Measurements from ENCODE around the gene CEP112.

The CEP112 gene

DNA sequence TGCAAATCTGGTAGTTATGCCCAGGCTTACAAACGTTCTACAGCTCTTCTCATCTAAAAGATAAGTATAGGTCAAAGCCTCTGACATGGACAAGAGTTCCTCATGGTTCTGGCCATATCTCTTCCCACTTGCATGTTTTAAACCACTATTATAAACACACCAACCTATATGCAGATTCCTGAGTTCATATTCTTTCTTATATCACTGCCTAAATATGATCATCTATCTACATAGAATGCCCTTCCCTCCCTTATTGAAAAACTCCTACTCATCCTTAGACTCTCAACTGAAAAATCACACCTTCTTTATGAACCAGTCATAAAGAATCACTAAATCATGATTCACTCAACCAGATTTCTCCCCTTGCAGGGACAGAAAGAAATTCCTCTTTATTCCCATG lies 128.2 kb downstream of the CEP112 start:
- DNase-seq (ENCODE audit: low spot score): no peak

DNA sequence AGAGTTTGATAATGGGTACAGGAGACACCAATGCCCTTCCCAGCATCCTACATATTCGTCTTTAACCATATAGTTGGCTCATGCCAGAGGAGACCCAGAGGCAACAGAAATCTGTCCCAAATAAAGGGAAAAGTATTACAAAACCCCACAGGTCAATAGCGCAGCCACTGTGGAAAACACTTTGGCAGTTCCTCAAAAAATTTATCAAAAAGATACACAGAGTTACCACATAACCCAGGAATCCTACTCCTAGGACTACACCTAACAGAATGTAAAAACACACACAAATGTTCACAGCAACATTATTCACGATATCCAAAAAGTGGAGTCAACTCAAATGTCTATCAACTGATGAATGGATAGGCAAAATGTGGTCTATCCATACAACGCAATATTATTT lies 135.8 kb downstream of the CEP112 start:
- DNase-seq (ENCODE audit: low spot score): no peak

DNA sequence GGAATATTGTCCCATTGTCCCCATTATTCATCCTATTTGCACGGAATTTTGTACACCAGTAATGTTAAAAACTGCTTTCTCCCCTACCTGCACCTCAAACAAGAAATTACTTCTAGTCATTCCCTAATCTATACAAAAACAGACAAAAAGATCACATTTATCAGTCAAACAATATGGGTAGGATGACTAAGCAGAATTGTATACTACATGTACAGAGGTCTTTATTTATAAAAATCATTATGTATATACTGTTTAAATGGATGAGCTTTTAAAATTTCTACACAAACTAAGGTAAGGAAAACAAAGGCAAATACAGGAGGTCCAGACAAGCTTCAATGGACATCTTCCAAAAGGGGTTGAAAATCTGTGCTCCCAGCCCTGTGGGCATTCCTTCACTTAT lies 137.7 kb downstream of the CEP112 start:
- DNase-seq (ENCODE audit: low spot score): no peak

DNA sequence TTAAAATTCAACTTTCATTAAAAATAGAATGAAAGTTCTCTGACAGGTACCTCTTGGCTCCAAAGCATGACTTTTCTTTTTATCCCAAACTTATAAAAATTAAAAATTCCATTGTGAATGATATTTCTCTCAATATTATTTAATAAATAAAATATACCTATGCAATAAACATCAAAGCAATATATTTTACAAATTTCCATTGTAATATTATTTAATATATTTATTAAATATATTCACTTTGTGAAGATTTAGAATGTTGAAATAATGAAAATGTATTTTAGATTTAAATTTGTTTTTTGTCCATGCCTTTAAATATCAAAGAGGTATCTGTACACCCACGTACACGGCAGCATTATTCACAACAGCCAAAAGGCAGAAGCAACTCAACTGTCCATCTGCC lies 147.8 kb downstream of the CEP112 start:
- no peak for DNase-seq (ENCODE audit: low spot score)

DNA sequence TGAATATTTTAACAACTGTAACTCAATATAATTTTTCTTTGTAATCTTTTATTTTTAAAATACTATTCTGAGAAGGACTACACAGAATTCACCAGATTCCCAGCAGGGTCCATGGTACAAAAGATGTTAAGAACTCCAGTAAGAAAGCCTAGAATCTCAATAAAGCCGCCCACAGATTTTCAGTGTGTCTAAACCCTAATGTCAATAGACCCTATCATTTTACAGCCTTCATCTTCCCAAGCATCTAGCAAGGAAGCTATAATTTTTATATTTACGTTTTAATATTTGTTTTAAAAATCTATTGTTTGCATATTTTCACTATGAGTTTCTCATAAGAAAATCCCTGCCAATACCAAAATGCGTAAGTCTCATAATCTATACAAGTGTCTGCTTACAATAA lies 148.5 kb downstream of the CEP112 start:
- no peak for DNase-seq (ENCODE audit: low spot score)

DNA sequence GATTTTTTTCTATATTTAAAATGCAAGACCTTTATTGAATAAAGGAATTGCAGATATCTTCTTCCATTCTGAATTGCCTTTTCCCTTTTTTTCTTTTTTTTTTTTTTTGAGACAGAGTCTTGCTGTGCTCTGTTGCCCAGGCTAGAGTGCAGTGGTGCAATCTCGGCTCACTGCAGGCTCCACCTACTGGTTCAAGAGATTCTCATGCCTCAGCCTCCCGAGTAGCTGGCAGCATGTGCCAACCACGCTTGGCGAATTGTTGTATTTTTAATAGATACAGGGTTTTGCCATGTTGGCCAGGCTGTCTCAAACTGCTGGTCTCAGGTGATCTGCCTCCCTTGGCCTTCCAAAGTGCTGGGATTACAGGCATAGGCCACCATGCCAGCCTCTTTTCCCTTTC lies 151.5 kb downstream of the CEP112 start:
- no peak for DNase-seq (ENCODE audit: low spot score)

DNA sequence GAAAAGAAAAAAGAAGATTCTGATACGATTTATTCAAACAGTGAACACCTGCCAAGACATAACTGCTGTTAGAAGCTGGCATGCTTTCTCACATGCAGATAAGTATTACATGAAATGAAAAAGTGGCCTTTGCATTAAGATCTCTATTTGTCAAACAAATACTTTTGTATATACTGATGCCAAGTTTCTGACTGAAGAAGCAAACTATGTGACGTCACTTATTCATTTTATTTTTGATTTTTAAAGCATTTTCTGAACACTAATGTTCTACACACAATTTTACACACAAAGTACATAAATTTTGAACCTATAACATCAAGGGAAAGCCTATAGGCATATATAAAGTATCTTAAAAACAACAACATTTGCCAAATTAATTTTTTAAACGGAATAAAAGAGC lies 153.8 kb downstream of the CEP112 start:
- DNase-seq (ENCODE audit: low spot score): no peak

DNA sequence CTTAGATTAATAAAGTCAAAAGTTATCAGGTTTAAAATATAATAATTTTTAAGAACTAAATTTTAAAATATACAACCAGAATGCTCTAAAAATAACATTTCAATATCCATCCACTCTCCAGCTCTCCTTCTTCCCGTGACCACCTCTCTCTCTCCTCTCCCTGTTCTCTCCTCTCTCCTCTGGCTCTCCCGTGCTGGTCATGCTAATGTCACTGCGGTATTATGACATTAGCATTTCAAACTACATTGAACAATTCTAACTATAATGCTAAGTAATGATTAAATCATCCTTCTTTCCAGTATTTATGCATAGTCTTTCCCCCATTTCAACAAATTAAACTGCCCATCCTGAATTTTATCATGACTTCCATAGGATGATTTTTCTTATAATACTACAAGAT lies 154.7 kb downstream of the CEP112 start:
- DNase-seq (ENCODE audit: low spot score): no peak

DNA sequence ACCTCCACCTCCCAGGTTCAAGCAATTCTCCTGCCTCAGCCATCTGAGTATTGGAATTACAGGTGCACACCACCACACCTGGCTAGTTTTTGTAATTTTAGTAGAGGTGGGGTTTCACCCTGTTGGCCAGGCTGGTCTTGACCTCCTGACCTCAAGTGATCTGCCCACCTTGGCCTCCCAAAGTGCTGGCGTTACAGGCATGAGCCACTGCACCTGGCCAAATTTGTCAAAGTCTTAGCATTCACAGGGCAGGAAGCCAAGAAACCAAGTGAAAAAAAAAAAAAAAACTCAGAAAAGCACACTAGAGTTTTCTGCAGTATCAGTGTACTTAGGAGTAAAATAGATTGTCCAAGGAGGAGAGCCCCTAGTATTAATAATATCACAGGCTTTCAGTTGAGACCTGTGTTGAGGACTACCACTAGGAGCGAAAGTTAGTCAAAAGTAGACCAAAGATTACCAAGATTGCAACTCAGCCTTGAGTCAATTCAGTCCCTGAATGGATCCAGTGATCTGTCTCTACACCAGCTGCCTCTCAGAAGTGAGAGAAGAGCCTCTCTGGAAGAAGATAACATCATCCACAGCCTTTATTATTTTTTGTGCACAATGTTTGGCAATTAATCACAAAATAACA lies 159.7 kb downstream of the CEP112 start:
- no peak for DNase-seq (ENCODE audit: low spot score)

DNA sequence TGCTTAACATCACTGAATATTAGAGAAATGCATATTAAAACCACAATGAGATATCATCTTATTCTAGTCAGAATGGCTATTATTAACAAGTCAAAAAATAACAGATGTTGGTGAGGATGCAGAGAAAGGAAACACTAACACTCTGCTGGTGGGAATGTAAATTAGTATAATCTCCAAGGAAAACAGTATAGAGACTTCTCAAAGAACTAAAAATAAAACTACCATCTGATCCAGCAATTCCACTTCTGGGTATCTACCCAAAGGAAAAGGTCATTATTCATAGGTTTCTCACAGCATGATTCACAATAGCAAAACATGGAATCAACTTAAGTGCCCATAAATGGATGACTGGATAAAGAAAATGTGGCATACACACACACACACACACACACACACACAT lies 166.4 kb downstream of the CEP112 start:
- no peak for DNase-seq (ENCODE audit: low spot score)

DNA sequence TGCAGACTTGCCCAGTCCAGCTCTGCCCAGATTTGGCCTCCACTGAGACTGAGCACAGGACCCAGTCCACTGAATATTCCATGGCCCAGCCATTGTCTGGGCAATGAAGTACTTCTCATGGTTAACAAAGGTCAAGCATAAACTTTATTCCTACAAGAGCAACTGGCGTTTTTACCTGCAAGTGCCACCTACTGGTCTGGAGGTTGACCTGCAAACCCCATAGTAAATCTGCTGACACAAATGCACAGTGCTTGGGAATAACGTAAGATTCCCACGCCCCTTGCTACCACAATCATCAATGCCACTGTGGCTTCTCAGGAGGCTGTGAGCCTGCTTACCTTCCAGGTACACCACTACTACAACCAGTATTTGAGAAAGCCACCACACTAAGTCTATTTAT lies 170.2 kb downstream of the CEP112 start:
- DNase-seq (ENCODE audit: low spot score): no peak

DNA sequence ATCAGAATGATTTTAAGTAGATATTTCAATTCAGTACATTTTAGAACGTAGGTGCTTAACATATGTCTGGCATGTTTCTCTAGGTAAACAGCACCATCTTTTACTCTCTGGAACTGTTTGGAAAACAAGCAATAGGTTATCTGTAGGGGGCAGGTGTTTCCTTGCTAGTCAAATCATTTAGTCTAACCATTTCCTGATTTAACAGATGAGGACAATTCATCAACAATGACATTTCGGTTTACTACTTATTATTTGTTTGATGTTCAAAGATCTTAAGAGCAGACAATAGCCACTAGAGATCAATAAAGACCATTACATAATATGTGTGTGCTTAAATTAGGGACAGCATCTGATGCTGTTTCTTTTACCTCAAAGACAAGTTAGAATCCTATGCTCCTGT lies 173.1 kb downstream of the CEP112 start:
- no peak for DNase-seq (ENCODE audit: low spot score)

DNA sequence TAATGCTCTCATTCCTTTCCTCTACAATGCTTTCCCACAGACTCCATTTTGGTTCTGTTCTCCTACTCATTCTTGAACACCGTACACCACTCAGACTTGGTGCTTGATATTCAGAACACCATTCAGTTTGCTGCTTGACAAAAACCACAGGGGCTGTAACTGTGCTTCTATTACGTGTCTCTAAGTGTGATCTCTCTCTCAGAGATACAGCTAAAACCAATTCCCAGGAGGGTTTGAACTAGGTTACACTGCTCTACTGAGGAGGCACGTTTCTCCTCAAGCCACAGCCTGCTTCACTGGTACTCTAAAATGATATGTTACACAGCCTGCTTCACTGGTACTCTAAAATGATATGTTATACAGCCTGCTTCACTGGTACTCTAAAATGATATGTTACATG lies 175.7 kb downstream of the CEP112 start:
- DNase-seq (ENCODE audit: low spot score): no peak

DNA sequence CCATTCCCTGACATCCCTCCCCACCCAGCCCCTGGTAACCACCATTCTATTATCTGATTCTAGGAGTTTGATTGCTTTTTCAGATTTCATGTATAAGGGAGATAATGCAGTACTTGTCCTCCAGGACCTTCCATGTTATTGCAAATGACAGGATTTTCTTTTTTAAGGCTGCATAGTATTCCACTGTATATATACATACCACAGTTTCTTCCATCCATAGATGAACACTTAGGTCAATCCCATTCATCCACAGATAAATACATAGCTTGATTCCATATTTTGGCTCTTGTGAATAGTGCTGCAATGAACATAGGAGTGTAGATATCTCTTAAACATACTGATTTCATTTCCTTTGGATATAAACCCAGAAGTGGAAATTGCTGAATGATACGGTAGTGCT lies 183.3 kb downstream of the CEP112 start:
- no peak for DNase-seq (ENCODE audit: low spot score)

DNA sequence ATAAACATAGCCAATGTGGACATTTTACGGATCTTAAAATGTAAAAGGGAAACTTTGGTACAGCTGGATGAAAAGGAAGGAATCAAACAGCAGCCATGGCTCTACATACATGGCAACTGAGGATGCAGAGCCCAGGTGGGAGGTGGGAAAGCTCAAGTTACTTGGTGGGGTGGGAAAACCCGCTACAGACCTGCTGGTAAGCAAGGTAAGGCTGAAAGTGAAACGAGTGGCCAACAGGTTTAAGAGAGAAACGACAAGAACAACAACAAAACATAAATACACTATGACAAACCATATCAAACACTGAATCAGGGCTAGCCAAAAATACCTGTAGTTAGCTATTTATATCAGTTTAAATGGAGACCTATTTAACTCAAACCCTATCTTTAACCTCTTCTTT lies 185.3 kb downstream of the CEP112 start:
- DNase-seq (ENCODE audit: low spot score): no peak

DNA sequence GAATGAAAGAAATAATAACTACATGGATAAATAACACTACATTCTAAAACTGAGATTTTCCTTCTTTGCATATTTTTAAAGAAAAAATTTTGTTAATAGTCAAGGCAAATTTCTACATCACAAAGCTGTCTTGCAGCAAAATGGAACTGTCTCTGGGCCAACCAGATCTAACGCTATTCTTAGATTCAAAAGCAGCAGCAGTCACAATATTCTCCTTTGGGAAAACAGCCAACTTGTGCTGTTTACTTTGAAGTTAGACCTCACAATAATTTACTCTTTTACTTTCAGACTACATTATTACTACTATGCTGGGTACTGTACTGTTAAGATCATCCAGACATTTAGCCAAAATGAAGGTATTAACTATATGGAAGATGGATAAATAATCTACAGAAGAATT lies 189.1 kb downstream of the CEP112 start:
- DNase-seq (ENCODE audit: low spot score): no peak

DNA sequence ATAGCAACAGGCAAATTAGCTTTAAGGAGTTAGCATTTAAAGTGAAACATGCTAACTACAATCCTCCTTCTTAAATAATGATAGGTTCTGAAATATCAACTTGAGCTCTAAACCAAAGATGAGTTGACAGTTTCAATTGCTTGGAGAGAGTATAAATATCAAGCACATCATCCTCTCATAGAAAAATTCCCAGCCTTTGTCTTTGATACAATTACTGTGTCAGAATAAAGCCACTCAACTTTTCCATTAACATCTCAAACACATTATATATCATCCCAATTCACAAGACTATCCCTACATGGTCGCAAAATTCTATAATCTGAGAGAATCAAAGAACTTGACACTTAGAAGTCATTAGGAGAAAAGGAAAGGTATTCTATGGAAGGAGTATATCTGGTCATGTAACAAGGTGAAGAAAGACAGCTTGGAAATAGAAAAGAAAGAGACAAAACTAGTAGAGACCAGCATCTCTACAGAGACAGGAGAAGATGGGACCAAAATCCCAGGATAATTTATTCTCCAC lies 189.8 kb downstream of the CEP112 start:
- no peak for DNase-seq (ENCODE audit: low spot score)

DNA sequence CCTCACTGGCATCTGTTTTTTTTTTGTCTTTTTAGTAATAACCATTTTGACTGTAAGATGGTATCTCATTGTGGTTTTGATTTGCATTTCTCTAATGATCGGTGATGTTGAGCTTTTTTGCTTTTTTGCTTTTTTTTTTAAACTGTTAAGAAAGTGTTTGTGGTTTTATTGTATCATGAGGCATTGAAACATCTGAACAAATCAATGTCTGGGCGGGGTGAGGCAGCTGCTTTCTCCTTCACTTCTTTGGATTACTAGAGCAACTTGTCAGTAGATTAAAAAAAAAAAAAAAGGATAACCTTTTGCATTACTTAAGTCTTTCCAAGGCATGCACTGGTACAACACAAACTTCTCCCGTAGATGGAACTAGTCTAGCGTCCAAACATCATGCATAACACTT lies 191.7 kb downstream of the CEP112 start:
- DNase-seq (ENCODE audit: low spot score): no peak

DNA sequence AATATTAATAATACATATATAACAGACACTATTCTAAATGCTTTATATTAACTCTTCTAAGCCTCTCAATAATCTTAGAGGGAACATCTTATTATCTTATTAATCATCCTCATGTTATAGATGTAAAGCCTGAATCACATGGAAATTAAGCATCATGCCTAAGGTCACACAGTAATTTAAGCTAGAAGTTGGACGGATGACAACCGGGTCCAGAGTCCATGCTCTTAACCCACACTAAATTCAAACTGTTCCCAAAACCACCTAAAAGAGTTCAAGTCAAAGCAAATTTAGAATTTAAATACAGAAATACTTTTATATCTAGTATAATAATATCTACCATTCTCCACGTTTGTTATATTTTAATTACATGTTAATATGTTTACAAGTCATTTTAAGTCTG lies 193.3 kb downstream of the CEP112 start:
- no peak for DNase-seq (ENCODE audit: low spot score)

DNA sequence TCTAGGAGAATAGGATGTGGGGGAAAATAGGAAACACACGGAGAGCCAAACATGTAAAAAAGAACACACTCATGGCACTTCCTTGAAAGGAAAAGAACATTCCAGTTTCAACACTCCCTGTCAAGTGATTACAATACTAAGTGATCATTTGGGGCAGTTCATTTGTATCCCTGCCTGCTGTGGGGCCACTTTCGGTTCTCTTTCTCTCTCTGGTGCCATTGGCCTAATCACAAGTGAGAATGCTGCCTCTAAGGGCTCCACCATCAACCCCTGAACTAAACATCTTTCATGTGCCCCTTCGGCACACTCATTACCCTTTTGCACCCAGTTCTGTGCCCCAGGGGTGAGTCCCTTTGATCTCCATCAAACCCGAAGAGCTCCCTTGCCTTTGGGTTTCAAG lies 197.3 kb downstream of the CEP112 start:
- DNase-seq (ENCODE audit: low spot score): no peak

DNA sequence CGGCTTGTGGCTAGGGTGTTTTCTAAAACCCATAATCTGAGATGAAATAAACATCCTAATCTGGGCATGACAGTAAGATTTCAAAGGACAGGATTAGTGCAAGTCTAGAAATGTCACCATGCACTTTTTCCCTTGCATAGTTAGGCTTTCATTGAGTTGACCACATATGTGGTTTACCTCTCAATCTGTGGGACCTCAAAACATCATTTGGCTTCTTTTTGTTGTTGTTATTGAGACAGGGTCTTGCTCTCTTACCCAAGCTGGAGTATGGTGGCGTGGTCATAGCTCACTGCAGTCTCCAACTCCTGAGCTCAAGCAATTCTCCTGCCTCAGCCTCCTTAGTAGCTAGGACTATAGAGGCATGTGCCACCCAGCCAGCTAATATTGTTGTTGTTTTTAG lies 197.8 kb downstream of the CEP112 start:
- no peak for DNase-seq (ENCODE audit: low spot score)

DNA sequence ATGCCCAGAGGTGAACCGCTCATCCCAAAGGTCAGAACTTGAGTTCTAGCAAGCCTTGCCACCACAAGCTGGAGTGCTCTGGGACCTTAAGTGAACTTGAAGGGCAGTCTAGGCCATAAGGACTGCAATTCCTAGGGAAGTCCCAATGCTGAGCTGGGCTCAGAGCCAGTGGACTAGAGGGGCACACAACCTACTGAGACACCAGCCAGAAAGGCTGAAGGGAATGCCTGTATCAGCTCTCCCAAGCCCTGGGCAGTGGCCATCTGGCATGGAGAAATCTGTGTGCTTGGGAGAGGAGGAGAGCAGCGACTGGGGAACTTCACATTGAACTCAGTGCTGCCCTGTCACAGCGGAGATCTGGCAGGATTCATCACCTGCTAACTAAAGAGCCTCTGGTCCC lies 201.3 kb downstream of the CEP112 start:
- DNase-seq (ENCODE audit: low spot score): no peak

DNA sequence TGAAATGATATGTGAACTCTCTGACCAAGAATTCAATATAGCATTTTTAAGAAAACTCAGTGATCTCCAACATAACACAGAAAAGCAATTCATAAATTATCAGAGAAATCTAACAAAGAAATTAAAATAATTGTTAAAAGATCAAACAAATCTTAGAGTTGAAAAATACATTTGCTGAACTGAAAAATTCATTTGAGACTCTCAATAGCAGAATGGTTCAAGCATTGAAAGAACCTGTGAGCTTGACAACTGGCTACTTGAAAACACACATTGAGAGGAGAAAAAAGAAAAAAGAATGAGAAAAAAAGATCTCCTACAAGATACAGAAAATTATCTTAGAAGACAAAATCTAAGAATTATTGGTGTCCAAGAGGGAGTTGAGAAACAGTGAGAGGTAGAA lies 203.5 kb downstream of the CEP112 start:
- no peak for DNase-seq (ENCODE audit: low spot score)

DNA sequence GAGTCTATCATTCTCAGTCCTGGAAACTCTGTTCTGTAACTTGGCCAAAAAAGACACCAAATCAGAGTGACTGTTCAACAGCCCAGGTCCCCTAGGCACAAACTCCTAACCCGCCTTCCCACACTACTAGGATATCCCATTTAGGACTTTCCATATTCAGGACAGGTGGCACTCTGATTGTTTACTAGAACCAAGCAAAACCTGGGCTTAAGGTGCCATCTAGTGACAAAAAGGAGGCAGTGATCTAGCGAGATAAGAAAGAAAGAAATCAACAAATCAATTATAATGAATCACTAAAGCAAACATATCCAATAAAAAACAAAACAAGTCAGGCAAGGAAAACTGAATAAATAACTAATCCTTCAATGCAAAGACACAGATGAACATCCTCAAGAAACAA lies 203.9 kb downstream of the CEP112 start:
- no peak for DNase-seq (ENCODE audit: low spot score)

DNA sequence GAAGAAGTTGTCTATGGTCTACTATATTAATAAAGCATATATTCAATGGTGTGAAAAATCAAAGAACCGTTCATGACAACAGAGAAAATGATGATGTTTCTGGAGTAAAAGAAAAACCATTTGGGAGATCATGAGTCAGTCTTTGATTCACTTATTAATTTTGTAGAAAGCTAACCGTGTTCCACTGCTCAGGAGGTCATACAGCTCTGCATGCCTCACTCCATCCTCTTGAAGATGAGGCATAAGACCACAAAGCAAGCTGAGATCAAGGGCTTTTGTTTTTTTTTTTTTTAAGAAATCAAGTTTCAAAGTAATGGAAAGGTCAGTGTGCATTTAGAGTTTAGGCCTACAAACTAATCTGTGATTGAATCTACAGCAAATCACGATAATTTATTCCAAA lies 206.4 kb downstream of the CEP112 start:
- DNase-seq (ENCODE audit: low spot score): no peak

Measured in hematopoietic multipotent progenitor cell treated with erythropoietin and hydrocortisone succinate and interleukin-3 and kit ligand, for 15 days (in vitro differentiated cells).